Tibial nerve (tissue), 4 donors: ENCODE data around the gene SCGB3A2. TPM values are rescaled to one million over a fixed set of nuclear protein-coding genes. Genes with fewer than 3 reads are reported as not detected.

ENCODE experiments used
- DNase-seq, 2 donors: peaks; one replicate each; pipeline ENCODE4 v3.0.0-alpha.2; 2019; ENCODE audit warnings: low spot score in 2 of 2
- H3K27ac ChIP-seq, 4 donors: fragments of 200-600 bp; sonication (generic) in 3 of 4; one replicate each; pipeline ENCODE4 v1.5.1; 2017 to 2019; ENCODE audit warnings: mild to moderate bottlenecking in 1 of 4
- H3K27me3 ChIP-seq, 2 donors: fragments of 200-600 bp; sonication (generic) in 1 of 2; one replicate each; pipeline versions ENCODE4 v1.5.1 to v1.6.0; 2017 to 2019
- H3K36me3 ChIP-seq, 3 donors: fragments of 200-600 bp; sonication (generic); one replicate each; pipeline ENCODE4 v1.5.1; 2018 to 2019
- H3K4me1 ChIP-seq, 4 donors: fragments of 200-600 bp; sonication (generic) in 3 of 4; one replicate each; pipeline ENCODE4 v1.5.1; 2017 to 2019
- H3K4me3 ChIP-seq, 4 donors: fragments of 200-600 bp; sonication (generic) in 3 of 4; one replicate each; pipeline ENCODE4 v1.5.1; 2017 to 2019; ENCODE audit warnings: mild to moderate bottlenecking in 1 of 4, moderate library complexity in 1 of 4
- H3K9me3 ChIP-seq, 4 donors: fragments of 200-600 bp; sonication (generic) in 3 of 4; one replicate each; pipeline ENCODE4 v1.5.1; 2017 to 2019
- EP300 ChIP-seq, 2 donors: sonication (generic); formaldehyde crosslinking; IDR thresholded peaks; one replicate each; pipeline ENCODE4 v1.6.1; 2017; ENCODE audit warnings: antibody characterized with exemption in 2 of 2, mild to moderate bottlenecking in 1 of 2
- POLR2A ChIP-seq, 2 donors: fragments of 450-650 bp; IDR thresholded peaks; one replicate each; pipeline ENCODE4 v1.6.1; 2017; ENCODE audit warnings: antibody characterized with exemption in 2 of 2, mild to moderate bottlenecking in 2 of 2, moderate library complexity in 2 of 2
- WGBS, 2 donors: methylation state at CpG; one replicate each; pipeline ENCODE4 v1.1.5; 2018; 5-methylcytosine and 5-hydroxymethylcytosine counted together
- total RNA-seq, 4 donors: library from RNA; depleted of rRNA; stranded (reverse); fragments of >200 nt; gene quantifications; one replicate each; pipeline ENCODE4 v1.1.0, GENCODE V29; 2016
- TF ChIP-seq, protein P1 (sequence below), 5 experiments: fragments of 200-600 bp in 3 of 5; fragments of 450-650 bp in 2 of 5; sonication (generic) in 3 of 5; IDR thresholded peaks; one replicate each; pipeline ENCODE4 v1.5.1; 2016 to 2019; ENCODE audit warnings: antibody characterized with exemption in 5 of 5, mild to moderate bottlenecking in 3 of 5, moderate library complexity in 2 of 5

The SCGB3A2 gene
- total RNA-seq: not detected

DNA sequence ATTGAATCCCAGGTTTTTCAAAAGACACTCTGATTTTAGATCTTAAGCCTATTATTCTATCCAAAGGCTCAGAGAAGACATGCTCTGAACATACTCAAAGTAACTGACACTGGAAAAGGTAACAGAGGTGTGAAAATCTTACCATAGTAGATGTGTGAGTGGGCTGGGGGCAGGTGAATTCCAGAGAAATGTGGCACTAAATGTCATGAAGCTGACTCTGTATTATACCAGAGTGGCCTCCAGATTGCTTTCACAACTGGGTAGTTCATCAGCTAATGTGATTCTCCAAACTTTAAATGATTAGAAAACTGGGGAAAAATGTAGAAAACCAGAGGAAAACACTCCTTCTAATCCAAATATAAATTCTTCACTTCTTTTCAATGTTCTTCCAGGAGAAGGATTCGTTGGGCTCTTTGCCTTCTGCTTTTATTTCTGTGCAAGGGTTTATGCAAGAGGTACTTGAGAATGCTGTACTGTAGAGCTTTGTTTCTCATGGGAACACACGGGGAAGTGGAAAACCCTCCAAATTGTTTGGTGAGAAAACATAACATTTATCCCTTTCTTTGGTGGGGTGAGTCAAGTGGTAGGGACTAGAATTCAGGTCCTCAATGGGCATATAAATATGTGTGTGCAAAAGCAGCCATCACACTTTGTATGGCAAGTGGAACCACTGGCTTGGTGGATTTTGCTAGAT, at the start of gene SCGB3A2:
TSS of gene SCGB3A2 (plus strand) at position 646 of the 694 bp plus-strand sequence. CDS start 93 bp downstream, outside the sequence.
- WGBS, 2 donors: 24 to 25% methylated on average over 2 of the region's 2 CpGs
- TF ChIP-seq EP300 (IDR thresholded peaks at IDR 0.05) (no peak), POLR2A (IDR thresholded peaks at IDR 0.05) (no peak)
- TF ChIP-seq, protein P1, sequence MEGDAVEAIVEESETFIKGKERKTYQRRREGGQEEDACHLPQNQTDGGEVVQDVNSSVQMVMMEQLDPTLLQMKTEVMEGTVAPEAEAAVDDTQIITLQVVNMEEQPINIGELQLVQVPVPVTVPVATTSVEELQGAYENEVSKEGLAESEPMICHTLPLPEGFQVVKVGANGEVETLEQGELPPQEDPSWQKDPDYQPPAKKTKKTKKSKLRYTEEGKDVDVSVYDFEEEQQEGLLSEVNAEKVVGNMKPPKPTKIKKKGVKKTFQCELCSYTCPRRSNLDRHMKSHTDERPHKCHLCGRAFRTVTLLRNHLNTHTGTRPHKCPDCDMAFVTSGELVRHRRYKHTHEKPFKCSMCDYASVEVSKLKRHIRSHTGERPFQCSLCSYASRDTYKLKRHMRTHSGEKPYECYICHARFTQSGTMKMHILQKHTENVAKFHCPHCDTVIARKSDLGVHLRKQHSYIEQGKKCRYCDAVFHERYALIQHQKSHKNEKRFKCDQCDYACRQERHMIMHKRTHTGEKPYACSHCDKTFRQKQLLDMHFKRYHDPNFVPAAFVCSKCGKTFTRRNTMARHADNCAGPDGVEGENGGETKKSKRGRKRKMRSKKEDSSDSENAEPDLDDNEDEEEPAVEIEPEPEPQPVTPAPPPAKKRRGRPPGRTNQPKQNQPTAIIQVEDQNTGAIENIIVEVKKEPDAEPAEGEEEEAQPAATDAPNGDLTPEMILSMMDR (IDR thresholded peaks at IDR 0.05): no peak

GRCh38 chr5:147830035-147830434, 48.5 kb upstream of the SCGB3A2 start:
- H3K4me1 ChIP-seq: no peaks in the 10 kb centered on the region
- no peaks in the 10 kb centered on the region for H3K36me3 ChIP-seq
- TF ChIP-seq POLR2A (IDR thresholded peaks at IDR 0.05) (no peak), EP300 (IDR thresholded peaks at IDR 0.05) (no peak)
- TF ChIP-seq, protein P1 (IDR thresholded peaks at IDR 0.05): no peak
- H3K27ac ChIP-seq: no peak overlapping the region
- no peaks in the 10 kb centered on the region for H3K9me3 ChIP-seq
- no peak for DNase-seq
- no peak overlapping the region for H3K4me3 ChIP-seq
- no peaks in the 10 kb centered on the region for H3K27me3 ChIP-seq

More for the DNA sequence above, at the start of gene SCGB3A2:
- no peak for DNase-seq
- Histone ChIP-seq H3K36me3 (no peaks in the 10 kb centered on the region), H3K9me3 (no peaks in the 10 kb centered on the region), H3K27me3 (no peaks in the 10 kb centered on the region), H3K4me3 (no peak within 1 kb of the TSS), H3K4me1 (no peaks in the 10 kb centered on the region), H3K27ac (no peak within 1 kb of the TSS)

DNA sequence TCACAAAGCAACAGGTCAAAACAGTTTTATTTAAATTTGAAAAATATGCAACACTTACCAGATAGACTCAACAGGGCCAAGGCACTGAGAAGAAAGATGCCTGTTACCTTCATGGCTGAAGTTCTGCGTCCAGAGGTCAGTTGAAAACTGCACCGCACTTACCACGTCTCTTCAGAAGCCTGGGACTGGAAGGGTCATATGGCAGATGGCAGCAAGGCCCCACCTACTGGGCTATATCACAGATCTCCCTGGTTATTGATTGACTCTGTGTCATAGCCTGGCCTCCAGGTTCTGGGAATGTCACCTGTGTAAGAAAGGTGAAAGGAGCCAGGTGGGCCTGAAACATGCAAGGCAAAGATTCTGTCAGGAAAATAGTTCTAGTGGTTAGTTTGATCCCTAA, 47.0 kb upstream of the SCGB3A2 start, which contains the start of gene SPINK1:
TSS of gene SPINK1 (minus strand) at position 207 of the 400 bp plus-strand sequence. CDS start at position 113, 94 bp downstream.
- DNase-seq: no peak
- Histone ChIP-seq H3K27ac (no peak within 1 kb of the TSS), H3K4me3 (no peak within 1 kb of the TSS), H3K4me1 (no peaks in the 10 kb centered on the region), H3K9me3 (no peaks in the 10 kb centered on the region), H3K36me3 (no peaks in the 10 kb centered on the region), H3K27me3 (no peaks in the 10 kb centered on the region)
- TF ChIP-seq, protein P1 (IDR thresholded peaks at IDR 0.05): no peak
- TF ChIP-seq POLR2A (IDR thresholded peaks at IDR 0.05) (no peak), EP300 (IDR thresholded peaks at IDR 0.05) (no peak)
- WGBS, 2 donors: 87 to 92% methylated on average over 3 of the region's 3 CpGs

- no peak overlapping the region for H3K4me3 ChIP-seq
- 56 to 60% methylated on average over 1 of the region's 1 CpG for WGBS, 2 donors
- DNase-seq: no peak
- H3K9me3 ChIP-seq: no peaks in the 10 kb centered on the region
- H3K27ac ChIP-seq: no peak overlapping the region
- H3K4me1 ChIP-seq: no peaks in the 10 kb centered on the region
- H3K27me3 ChIP-seq: no peaks in the 10 kb centered on the region
- TF ChIP-seq POLR2A (IDR thresholded peaks at IDR 0.05) (no peak), EP300 (IDR thresholded peaks at IDR 0.05) (no peak)
- TF ChIP-seq, protein P1 (IDR thresholded peaks at IDR 0.05): no peak
- H3K36me3 ChIP-seq: no peaks in the 10 kb centered on the region
Measured at GRCh38 chr5:147832541-147832940, 46.0 kb upstream of the SCGB3A2 start.

- H3K4me3 ChIP-seq: no peak overlapping the region
- DNase-seq: no peak
- H3K9me3 ChIP-seq: no peaks in the 10 kb centered on the region
- no peaks in the 10 kb centered on the region for H3K36me3 ChIP-seq
- H3K4me1 ChIP-seq: no peaks in the 10 kb centered on the region
- 48 to 54% methylated on average over 2 of the region's 2 CpGs for WGBS, 2 donors
- no peak overlapping the region for H3K27ac ChIP-seq
- no peaks in the 10 kb centered on the region for H3K27me3 ChIP-seq
- TF ChIP-seq EP300 (IDR thresholded peaks at IDR 0.05): no peak
- TF ChIP-seq, protein P1 (IDR thresholded peaks at IDR 0.05): no peak
- TF ChIP-seq POLR2A (IDR thresholded peaks at IDR 0.05): no peak
Measured at GRCh38 chr5:147835386-147835798, 43.1 kb upstream of the SCGB3A2 start.
